GM18508 (cell line): Measurements from ENCODE around the gene GPR15.

Experiments used
- ATAC-seq: cut with Tn5 transposase; IDR thresholded peaks from one replicate; pipeline ENCODE4 v1.9.1; 2021; ENCODE audit warnings: moderate number of reproducible peaks; ENCODE audit not compliant: insufficient read depth, unreplicated experiment

GPR15 gene

GRCh38 chr3:98581474-98581873, 49.7 kb downstream of the GPR15 start:
- no peak for ATAC-seq

- no peak for ATAC-seq
These were observed 50.3 kb downstream of the GPR15 start for GRCh38 chr3:98582042-98582441.

GRCh38 chr3:98583766-98584165, 52.0 kb downstream of the GPR15 start:
- no peak for ATAC-seq
